Right kidney (tissue), 1 donor: ENCODE data around the gene HOXB1.
"Not testable (repeated sequence)": the region's sequence is repeated elsewhere in the genome, so short reads cannot be mapped to it uniquely, and the experiment has no call there.

Source experiments
- DNase-seq: peaks from one replicate; pipeline ENCODE4 v3.0.0-alpha.2; 2016

The HOXB1 gene

DNA sequence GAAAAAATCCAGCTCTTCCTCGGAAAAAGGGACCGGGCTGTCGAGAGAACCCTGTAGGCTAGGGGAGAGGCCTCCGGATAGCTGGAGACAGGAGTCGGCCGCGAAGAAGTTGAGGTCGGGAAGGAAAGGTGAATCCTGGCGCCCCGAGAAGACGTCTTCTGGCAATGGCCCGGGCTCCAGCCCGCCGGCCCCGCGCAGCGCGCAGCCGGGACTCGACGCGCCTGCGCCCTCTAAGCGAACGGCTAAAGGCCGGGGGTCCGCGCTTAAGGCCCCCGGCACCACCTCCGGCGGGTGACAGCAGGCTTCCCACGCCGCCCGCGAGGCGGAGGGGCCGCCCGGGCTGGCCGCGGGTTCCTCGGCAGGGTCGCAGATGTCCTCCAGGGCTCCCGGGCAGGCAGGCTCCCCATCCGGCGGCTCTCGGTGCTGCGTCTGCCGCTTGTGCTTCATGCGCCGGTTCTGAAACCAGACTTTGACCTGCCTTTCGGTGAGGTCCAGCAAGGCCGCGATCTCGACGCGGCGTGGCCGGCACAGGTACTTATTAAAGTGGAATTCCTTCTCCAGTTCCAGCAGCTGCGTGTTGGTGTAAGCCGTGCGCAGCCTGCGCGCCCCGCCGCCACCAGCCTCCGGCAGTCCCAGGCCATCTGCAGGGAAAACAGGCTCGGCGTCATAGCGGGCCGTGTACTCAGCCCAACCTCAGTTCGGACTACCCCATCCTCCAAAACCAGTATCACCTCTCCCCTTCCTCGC is 12.5 kb upstream of the HOXB1 start:
- DNase-seq: peak; percentile 94

DNA sequence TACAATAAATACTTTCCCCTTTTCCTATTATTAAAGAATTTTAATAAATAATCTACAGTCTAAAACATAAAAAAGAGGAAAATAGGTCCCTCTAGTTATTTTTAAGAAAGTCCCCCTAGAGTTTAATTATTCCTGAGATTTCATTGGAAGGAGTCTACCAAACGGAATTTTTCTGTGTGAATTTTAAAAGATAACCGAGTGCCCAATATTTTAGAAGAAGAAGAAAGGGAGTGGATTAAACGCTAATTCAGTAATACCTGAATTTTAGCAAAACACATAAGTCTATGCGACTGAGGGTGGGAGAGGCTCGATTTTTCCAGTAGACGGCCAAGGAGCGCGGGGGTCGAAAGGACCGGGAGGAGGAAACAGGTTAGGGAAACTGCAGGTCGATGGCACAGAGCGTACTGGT is 11.9 kb upstream of the HOXB1 start:
- DNase-seq: no peak

DNA sequence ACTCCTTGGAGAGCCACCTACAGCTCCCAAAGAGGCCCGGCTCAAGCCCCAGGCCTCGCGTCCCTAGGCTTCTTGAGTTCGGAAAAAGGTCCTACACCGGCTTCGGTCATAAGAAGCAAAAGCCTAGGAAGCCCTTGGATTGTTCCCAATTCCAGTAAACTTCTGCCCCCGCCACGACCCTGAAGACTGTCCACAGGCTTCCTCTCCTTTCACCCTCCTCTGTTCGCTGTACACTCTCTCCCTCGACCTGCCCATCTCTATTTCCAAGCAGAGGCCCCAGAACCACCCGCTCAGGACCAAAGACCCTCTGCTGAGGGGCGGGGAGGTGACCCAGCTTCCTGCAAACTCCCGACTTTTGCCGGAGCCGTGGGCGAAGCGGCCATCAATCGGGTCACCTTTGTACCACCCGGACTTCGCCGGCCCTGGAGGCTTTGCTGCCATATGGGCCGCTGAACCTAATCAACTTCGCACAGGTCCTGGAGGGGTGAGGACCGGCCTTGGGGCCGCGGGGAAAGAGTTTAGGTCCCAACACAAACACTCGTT is 11.4 kb upstream of the HOXB1 start:
- DNase-seq: peak; percentile 87

DNA sequence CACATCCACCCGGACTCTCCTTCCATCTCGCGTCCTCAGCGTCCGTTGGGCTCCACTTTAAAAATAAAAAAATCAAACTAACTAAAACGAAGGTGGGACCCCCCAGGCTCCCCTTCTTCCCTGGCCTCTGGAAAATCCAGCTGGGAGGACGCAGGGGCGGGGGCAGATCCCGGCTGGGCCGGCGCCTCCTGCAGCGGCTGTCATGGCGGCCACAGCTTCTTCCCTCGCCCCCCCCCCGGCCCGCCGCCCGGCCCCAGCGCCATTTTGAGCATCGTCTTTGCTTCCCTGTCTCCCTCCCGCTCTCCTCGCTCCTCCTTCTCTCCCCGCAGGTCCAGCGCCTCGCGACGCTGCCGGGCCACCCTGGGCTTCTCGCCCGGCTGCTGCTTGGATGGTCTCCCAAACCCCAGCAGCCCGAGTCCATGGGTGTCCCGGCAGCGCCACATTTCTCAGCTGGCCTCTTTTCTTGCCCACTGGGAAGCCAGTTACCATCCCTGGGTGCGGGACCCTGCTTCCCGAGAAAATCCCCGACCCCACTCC is 10.8 kb upstream of the HOXB1 start:
- peak; percentile 93 for DNase-seq

DNA sequence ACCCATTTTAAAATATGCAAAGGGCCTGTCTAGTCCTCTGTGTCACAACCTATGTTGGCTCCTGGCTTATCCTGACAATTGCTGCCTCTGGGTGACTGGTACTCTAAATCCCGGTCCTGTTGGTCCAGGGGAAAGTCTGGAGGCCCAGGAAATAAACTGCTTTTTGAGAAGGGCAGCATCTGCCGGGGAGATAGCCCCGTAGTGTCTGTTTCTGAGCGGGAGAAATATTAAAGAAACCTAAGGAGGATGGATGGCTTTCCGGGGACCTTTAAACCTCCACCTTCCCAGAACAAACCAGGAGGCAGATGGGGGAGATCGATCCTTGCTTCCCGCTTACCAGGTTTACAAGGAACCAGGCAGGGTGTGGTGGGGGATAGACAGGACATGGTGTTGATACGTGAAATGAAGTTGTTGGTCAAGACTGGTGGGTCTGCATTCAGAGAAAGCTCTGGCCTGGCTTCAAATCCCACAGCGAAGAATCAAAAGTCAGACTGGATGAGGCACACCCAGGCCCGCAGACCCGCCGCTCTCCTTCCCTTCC is 10.3 kb upstream of the HOXB1 start:
- no peak for DNase-seq

DNA sequence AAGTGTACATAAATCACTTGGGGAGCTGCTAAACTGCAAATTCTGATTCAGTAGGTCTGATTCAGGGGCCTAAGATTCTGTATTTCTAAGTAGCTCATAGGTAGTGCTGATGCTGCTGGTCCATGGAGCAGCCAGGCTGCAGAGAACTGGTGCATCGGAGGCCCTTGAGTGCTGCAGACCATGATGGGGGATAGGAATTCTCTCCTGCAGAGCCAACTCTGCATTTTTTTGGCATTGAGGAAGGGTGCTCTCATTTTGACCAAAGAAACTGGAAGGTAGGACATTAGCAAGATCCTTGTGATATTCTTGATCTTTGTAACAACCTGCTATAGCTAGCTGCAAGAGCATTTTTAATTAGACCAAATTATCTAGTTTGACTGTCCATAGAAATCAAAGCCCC is 9.4 kb upstream of the HOXB1 start:
- peak; percentile 44 for DNase-seq

DNA sequence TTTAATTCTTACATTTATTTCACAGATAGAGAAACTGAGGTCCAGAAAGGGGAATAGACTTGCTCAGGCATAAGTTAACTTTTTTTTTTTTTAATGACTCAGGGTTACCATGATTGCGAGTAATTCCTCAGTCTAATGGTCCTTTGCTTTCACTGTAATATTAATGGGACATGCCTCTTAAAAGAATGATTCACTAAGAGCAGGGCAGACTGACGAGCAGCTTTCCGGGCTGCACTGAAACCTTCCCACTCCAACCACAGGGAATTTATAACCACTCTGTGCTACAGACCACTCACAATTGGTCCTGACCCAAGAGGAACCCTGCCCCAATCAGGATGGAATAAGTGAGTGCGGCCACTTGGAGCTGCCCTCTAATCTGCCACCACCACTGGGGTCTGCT is 8.4 kb upstream of the HOXB1 start:
- DNase-seq: peak; percentile 40

DNA sequence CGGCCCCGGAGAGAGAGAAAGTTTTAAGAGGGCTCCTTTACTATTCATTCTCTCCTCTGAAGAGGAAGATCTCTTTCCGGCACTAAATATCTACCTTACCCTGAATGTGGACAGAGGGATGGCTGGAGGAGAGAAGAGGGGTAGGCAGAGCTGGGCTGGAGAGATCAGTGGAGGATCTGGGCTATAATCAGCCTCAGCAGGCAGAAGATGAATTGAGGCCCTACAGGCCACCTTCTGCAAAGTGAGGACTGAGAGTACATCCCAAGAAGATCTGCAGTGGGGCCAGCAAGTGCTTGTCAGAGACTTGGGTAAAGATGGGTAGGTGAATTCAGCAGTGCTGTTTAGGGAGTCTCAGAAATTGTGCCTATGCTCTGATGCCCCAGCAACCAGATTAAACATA is 6.5 kb upstream of the HOXB1 start:
- no peak for DNase-seq

DNA sequence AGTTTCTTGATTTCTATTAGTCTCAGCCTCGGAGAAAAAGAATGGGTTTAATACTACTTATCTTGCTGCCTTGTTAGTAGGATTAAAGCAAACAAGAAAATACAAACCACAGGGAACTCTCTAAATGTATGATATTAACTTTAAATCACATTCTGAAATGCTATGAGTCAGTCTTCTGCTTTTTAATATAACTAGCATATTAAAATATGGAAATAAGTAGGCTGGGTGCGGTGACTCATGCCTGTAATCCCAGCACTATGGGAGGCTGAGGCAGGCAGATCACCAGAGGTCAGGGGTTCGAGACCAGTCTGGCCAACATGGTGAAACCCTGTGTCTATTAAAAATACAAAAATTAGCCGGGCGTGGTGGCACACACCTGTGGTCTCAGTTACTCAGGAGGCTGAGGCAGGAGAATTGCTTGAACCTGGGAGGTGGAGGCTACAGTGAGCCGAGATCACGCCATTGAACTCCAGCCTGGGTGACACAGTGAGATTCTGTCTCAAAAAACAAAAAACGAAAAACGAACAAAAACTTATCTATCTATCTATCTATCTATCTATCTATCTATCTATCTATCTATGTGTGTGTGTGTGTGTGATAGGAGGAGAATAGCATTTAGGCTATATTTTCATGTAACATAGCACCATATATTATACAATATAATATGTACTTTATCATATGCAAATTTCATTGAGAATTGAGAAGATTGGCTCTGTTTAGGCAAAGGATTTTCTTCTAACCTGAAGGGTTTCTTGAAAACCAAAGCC is 5.2 kb upstream of the HOXB1 start:
- DNase-seq: not testable (repeated sequence)

DNA sequence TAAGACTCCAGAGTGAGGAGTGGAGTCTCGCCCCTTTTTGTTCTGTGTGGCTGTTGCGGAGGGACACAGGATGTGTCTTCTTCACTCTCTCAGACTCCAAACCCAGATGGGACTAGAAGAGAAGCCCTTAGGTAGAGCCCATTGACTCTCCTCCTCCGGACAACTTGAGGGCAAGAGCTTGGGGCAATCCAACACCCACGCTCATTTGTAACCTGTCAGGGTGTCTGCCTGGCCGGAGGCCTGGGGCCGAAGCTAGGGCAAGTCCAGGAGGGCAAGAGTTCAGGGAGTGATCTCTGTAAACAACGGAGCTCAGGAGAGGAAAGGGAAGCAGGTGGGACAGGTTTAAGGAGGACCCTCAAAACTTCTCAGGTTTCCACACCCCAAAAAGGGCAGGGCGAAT is 1.4 kb upstream of the HOXB1 start:
- no peak for DNase-seq

DNA sequence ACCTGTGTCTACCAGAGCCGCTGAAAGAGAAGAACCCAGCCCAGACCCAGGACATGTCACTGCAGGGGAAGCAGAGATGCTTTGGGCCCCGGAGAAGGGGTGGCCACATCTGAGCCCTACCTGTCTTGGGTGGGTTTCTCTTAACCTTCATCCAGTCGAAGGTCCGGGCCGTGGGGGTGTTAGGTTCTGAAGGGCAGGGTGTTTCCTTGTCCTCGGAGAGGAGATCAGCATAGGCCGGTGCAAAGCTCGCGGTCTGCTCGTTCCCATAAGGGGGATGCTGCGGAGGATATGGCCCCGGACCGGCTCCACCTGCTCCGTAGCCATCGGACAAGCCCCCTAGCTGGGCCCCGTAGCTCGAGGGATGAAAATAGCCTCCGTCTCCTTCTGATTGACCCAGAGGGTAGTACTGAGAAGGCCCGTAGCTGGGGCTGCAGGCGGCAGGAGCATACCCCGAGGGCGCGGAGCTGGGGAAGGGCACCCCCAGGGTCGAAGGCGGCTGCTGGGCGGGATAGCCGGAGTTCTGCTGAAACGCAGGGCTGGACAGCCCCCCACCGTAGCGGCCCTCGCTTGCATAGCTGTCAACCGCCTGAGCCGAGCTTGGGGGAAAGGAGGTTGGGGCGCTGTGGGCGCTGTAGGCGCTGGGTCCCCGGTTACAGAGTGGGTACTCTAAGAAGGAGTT is 464 bp downstream of the HOXB1 start:
- no peak for DNase-seq

DNA sequence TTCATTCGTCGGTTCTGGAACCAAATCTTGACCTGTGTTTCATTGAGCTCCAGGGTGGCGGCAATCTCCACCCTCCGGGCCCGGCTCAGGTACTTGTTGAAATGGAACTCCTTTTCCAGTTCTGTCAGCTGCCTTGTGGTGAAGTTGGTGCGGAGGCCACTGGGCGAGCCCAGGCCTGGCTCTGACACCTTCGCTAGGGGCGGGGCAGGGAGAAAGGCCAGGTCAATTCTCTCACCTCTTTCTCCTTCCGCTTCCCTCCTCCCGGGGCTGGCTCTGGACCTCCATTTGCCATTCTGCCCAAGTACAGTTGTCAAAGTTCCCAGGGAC is 1.2 kb downstream of the HOXB1 start:
- no peak for DNase-seq

DNA sequence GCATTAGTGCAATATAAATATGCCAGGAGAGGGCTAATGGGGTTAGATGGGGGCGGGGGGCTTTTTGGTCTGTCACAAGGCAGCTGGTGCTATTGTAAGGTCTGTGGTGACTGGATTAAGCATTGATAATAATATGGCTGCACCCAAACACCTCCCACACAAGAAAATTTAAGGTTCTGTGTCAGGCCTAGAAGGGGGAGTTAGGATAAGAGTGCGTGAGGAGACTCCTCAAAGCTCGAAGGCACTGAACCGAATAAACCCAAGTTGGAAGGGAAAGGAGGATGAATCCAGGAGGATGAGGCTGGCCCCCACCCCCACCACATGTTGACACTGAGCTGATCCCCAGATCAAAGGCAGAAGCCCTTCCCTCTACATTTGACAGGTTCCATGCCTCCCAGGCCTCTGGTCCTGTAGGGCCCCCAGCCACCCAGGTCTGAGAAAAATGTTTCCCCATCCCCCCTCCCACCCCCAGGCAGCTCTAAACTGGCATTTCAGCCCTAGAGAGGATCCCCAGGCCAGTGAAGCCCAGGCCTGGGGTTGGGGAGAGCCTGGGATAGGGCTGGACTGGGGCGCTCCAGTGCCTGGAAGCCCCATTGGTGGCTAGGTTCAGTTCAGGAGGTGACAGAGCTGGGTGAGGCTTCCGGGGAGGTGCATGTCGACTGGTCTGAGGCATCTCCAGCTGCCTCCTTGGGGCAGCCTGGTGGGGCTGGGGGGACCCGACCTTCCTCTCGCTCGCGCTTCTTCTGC is 1.7 kb downstream of the HOXB1 start:
- DNase-seq: no peak

DNA sequence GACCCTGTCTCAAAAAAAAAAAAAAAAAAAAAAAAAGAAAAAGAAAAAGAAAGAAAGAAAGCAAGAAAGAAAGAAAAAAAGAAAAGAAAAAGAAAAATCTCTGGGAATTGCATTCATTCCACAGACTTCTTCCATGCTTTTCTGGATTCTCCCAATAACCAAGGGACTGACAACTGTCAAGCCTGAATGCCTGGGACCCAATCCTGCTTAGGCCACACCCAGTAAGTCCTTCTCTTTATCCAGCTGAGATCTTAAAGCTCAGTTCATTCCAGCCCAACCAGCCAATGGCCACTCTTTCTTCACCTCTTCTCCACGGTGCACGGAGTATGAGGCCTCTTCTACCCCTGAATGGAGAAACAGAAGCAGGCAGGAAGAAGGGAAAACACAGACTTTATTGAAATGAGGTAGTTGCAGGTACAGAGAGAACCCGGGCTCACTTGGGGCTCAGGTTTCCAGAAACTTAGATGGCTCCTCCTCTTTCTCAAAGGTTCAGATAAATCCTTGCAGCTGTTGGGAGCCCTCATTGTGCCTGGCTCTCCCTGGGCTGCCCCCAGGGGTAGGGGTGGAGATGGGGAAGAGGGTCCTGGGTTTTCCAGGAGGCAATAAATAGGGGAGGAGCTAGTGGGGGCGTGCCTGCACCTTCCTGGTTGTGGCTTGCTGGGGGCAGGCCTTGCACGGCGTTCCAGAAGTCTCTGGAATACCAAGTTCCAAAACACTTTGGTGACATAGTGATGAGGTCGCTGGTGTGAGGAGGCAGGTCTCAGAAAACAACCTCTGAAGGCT is 2.5 kb downstream of the HOXB1 start:
- DNase-seq: peak; percentile 65

DNA sequence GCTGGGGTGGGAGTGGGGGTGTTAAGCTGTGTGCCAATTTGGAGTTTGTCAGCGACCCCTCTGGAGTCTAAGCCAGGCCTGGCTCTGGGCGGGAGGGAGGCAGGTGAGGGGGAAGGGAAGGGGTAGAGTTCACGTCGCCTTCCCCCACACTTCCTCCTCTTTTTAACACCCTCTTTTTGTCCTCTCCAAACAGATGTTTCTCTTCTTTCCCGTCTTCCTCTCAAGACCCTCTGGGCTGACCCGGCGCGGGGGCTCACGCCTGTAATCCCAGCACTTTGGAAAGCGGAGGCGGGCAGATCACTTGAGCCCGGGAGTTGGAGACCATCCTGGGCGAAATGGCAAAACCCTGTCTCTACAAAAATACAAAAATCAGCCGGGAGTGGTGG is 3.3 kb downstream of the HOXB1 start:
- peak; percentile 72 for DNase-seq

DNA sequence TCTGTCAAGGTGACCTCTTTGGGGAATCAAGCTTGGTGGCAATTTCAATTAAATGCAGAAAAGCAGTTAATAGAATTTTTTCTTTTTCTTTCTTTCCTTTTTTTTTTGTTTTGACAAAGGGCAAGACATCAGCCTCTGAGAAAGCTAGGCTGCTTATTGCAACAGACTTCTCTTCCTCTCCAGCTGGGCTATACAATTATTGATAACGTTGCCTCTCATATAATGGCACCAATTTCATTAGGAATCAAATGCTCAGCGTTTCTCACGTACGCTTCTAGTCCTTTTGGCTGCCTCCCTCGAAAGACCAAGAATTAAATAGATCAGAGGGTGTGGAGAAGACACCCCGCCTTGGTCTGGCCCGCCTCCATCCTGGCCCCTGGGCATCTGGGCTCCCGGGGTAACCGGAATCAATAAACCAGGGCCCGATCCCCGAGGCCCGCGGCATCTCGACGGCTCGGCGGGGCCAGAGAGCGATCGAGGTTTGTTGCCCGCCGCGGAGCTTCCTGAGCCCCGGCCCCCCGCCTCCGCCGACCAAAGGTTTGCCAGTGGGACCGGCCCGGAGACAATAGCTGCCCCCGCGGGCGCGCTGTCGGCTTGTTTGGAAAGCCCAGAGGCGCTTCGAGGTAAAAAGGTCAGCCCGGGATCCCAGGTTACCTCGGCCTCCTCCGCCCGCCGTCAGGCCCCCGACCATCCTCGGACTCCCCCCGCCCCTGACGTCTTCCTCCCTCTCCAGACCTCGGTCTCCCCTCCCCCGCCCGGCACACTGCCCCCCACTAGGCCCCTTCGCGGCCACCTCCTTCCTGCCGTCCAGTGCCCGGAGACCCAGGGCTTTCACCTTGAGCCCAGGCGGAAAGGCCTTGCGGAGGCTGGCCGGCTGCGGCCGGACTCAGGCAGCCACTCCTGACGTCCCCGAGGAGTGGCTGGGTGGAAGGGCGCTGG is 3.9 kb downstream of the HOXB1 start:
- peak; percentile 59 for DNase-seq

DNA sequence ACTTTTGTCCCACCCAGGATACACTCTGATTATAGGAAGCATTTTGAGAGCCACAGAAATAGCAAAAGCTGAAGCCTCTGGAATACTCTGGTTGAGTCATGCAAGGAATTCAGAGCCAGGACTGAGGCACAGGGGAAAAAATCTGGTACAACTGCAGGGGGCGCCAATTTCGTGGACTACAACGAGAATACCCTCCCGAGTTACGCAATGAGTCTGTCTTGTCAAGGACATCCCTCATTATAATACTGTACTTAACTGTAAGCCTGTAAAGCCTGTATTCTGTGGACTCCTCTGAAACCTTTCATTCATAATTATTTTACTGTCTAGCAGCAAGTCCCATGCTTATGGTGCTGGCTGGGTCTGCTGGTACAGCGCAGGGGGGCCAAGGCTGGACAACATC is 7.8 kb downstream of the HOXB1 start:
- DNase-seq: no peak

DNA sequence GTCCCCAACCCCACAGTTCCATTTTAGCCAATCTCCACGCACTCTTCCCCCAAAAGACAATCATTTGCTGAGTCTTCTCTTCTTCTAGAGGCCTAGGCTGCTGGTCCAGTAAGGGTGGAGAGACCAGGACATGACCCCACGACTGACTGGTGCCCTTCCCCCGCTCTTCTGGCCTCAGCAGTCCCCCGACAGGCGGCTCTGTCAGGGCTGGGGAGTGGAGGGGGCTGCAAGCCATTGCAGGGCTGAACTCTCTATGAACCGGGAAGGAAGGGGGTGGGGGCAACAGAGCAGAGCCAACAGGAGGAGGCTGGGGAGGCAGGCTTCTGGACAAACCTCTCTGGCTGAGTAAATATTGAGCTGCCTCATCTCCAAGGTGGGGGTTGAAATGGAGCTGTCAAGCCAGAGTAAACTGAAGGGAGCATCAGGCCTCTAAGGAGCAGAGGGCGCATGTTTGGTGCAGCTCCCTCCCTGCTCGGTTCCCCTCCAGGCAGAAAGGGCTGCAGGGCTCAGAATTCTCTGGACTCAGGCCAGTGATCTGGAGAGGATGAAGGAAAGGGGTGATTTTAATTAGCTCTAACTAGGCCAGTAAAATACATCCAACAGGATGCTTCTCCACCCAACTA is 8.7 kb downstream of the HOXB1 start:
- DNase-seq: peak; percentile 72

DNA sequence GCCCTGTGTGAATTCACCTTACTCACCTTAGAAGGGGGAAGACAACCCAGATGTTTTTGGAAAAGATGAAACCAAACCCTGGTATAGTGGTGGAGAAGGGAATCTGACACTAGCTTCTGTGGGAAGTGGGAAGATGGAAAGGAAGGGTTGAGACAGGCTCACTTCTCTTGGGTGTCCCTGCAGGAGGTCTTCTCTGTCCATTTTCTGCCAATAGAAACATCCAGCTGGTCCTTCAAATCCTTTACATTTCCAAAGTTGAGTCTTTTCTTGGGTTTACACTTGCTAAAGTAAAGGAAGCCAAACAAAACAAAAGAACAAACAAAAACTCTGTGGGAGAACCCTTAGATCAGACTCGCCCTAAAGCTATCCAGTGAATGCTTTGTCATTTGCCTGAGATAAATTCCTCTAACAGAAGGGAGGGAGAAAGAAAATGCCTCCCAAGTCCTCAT is 10.2 kb downstream of the HOXB1 start:
- no peak for DNase-seq
